ELR (cell line): ENCODE data around the gene MXI1.
A peak's percentile ranks its signal among the peaks of the same experiment; 100 is the strongest.

Experiments
- DNase-seq: peaks from one replicate; pipeline ENCODE4 v3.0.0-alpha.2; 2015; ENCODE audit warnings: low read depth

The MXI1 gene

GRCh38 chr10:110207011-110207804 lies at the start of gene MXI1:
MXI1 (plus strand) TSS chr10:110207605; CDS start chr10:110207809, 204 bp downstream.
- peak; percentile 81 for DNase-seq

- DNase-seq = no peak
Measured at GRCh38 chr10:110158051-110159005, 49.1 kb upstream of the MXI1 start.

- DNase-seq = no peak
Measured at GRCh38 chr10:110160081-110160480, 47.3 kb upstream of the MXI1 start.

GRCh38 chr10:110160522-110160921 lies 46.9 kb upstream of the MXI1 start:
- DNase-seq = no peak

- DNase-seq = no peak
Measured at GRCh38 chr10:110162741-110163145, 44.7 kb upstream of the MXI1 start.

- DNase-seq = no peak
Measured at GRCh38 chr10:110163192-110163773, 44.1 kb upstream of the MXI1 start.

- no peak for DNase-seq
Measured at GRCh38 chr10:110163841-110164240, 43.6 kb upstream of the MXI1 start.

- DNase-seq = no peak
Measured at GRCh38 chr10:110165239-110165638, 42.2 kb upstream of the MXI1 start.

- no peak for DNase-seq
Measured at GRCh38 chr10:110167149-110167548, 40.3 kb upstream of the MXI1 start.

GRCh38 chr10:110168601-110169481 lies 38.6 kb upstream of the MXI1 start:
- DNase-seq = no peak

- DNase-seq = no peak
Measured at GRCh38 chr10:110169586-110169985, 37.8 kb upstream of the MXI1 start.

GRCh38 chr10:110170142-110170971 lies 37.0 kb upstream of the MXI1 start:
- no peak for DNase-seq

GRCh38 chr10:110171032-110171431 lies 36.4 kb upstream of the MXI1 start:
- peak; percentile 41 for DNase-seq

GRCh38 chr10:110172155-110172554 lies 35.2 kb upstream of the MXI1 start:
- peak; percentile 36 for DNase-seq

- DNase-seq = no peak
Measured at GRCh38 chr10:110174201-110174600, 33.2 kb upstream of the MXI1 start.

GRCh38 chr10:110174816-110175215 lies 32.6 kb upstream of the MXI1 start:
- DNase-seq = no peak

- DNase-seq = no peak
Measured at GRCh38 chr10:110175406-110175805, 32.0 kb upstream of the MXI1 start.

GRCh38 chr10:110176141-110177030 lies 31.0 kb upstream of the MXI1 start:
- no peak for DNase-seq

- no peak for DNase-seq
Measured at GRCh38 chr10:110179220-110179619, 28.2 kb upstream of the MXI1 start.

GRCh38 chr10:110181451-110181850 lies 26.0 kb upstream of the MXI1 start:
- no peak for DNase-seq
